Loucy (cell line): ENCODE results near the gene SEMA4C.

ENCODE experiments used
- H2AFZ ChIP-seq: fragments of 200-600 bp; sonication (generic); 2 replicates; pipeline ENCODE4 v1.6.0; 2016; ENCODE audit warnings: antibody characterized with exemption, mild to moderate bottlenecking, low read length, moderate library complexity
- H3F3A ChIP-seq: fragments of 200-600 bp; 2 replicates; pipeline ENCODE4 v1.6.0; 2016; ENCODE audit warnings: antibody characterized with exemption, low read depth, mild to moderate bottlenecking
- H3K27me3 ChIP-seq: fragments of 200-600 bp; sonication (generic); 2 replicates; pipeline ENCODE4 v1.6.1; 2014; ENCODE audit warnings: low read length, mild to moderate bottlenecking; ENCODE audit not compliant: insufficient read depth, poor library complexity, severe bottlenecking
- H3K36me3 ChIP-seq: fragments of 200-600 bp; sonication (generic); 2 replicates; pipeline ENCODE4 v1.6.1; 2016; ENCODE audit warnings: low read length; ENCODE audit not compliant: insufficient read depth
- H3K4me1 ChIP-seq: fragments of 200-600 bp; sonication (generic); 2 replicates; pipeline ENCODE4 v1.5.1; 2014; ENCODE audit warnings: low read length, mild to moderate bottlenecking; ENCODE audit not compliant: insufficient read depth, poor library complexity, severe bottlenecking
- H3K4me2 ChIP-seq: fragments of 200-600 bp; sonication (generic); 2 replicates; pipeline ENCODE4 v1.6.0; 2014; ENCODE audit warnings: antibody characterized with exemption, low read length, low read depth, mild to moderate bottlenecking; ENCODE audit not compliant: poor library complexity, severe bottlenecking
- H3K4me3 ChIP-seq: fragments of 200-600 bp; sonication (generic); 2 replicates; pipeline ENCODE4 v1.5.1; 2014; ENCODE audit warnings: low read length, mild to moderate bottlenecking, mixed read lengths; ENCODE audit not compliant: poor library complexity, severe bottlenecking
- H3K79me2 ChIP-seq: fragments of 200-600 bp; sonication (generic); 2 replicates; pipeline ENCODE4 v1.6.1; 2014; ENCODE audit warnings: low read length; ENCODE audit not compliant: insufficient read depth
- H3K9ac ChIP-seq: fragments of 200-600 bp; sonication (generic); 2 replicates; pipeline ENCODE4 v1.6.0; 2014; ENCODE audit warnings: mild to moderate bottlenecking, low read depth, low read length, moderate library complexity; ENCODE audit not compliant: poor library complexity, severe bottlenecking
- H3K9me2 ChIP-seq: fragments of 200-600 bp; sonication (generic); replicated peaks from 2 replicates; pipeline ENCODE4 v1.6.1; 2016; ENCODE audit warnings: low read depth, low read length, mixed read lengths
- H3K9me3 ChIP-seq: fragments of 200-600 bp; sonication (generic); 2 replicates; pipeline ENCODE4 v1.6.1; 2014; ENCODE audit warnings: mild to moderate bottlenecking, antibody characterized with exemption, low read length, low read depth; ENCODE audit not compliant: insufficient read depth
- H4K20me1 ChIP-seq: fragments of 200-600 bp; sonication (generic); 2 replicates; pipeline ENCODE4 v1.6.0; 2014; ENCODE audit warnings: antibody characterized with exemption, low read length, mild to moderate bottlenecking; ENCODE audit not compliant: insufficient read depth, poor library complexity, severe bottlenecking
- CTCF ChIP-seq: fragments of 200-600 bp; sonication (generic); conservative IDR thresholded peaks from 2 replicates; pipeline ENCODE4 v1.5.1; 2014; ENCODE audit warnings: mild to moderate bottlenecking, antibody characterized with exemption, low read length
- EZH2phosphoT487 ChIP-seq: fragments of 200-600 bp; IDR thresholded peaks from 2 replicates; pipeline ENCODE4 v1.6.1; 2018; ENCODE audit warnings: antibody characterized with exemption, mild to moderate bottlenecking, moderate library complexity, borderline replicate concordance

SEMA4C gene

DNA sequence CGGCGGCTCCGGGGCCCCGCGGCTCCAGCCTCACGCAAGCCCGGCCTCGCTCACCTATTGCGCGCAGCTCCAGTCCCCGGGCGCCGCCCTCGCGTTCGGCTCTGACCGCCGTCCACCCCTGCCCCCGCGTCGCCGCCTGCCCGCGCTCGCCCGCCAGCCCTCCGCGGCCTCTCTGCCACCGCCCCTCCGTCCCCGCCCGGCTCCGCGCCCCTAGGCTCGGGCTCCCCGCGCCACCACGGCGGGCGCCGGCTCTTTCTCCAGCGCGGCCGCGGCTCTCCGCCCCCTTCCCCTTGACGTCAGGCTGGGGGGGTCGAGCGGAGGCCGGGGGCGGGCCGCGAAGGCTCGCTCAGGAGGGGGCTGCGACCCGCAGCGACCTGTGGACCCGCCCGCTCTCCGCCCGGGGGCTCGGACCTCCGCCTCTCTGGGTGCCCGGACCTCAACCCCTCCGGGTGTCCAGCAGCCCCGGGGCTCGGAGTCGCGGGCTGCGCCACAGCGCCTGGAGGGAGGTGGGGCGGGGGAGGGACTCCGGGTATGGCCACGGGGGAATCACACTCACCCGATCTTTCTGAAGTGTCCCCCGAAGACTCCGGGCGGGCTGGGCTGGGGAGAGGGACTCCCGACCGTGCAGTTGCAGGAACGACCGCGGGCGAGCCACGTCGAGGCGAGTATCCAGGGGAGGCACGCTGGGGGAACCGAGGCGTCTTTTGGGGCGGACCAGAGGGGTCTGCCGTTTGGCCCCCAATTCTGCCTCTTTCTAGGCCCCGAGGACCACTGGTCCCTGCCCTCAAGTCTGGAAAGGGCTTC lies at the start of gene SEMA4C:
TSS of gene SEMA4C (minus strand) at position 259 of the 804 bp plus-strand sequence. CDS start 2,194 bp downstream, outside the sequence.
- peaks cover 17% of the 10 kb centered on the region for H3K4me1 ChIP-seq
- peaks cover 3% of the 10 kb centered on the region for H3K27me3 ChIP-seq
- peaks cover 4% of the 10 kb centered on the region for H3F3A ChIP-seq
- H3K9me3 ChIP-seq = no peaks in the 10 kb centered on the region
- H3K4me3 ChIP-seq = peak within 1 kb of the TSS; percentile 99
- H4K20me1 ChIP-seq = peaks cover 29% of the 10 kb centered on the region
- peaks cover 9% of the 10 kb centered on the region; the same call in 1 of the 2 replicates for H3K36me3 ChIP-seq
- peak within 1 kb of the TSS; percentile 93 for H3K4me2 ChIP-seq
- peak within 1 kb of the TSS; percentile 100 for H3K9ac ChIP-seq
- peak within 1 kb of the TSS; percentile 89 for H2AFZ ChIP-seq
- TF ChIP-seq EZH2phosphoT487 = no peak
- TF ChIP-seq CTCF = no peak
- no peaks in the 10 kb centered on the region for H3K9me2 ChIP-seq
- H3K79me2 ChIP-seq = peaks cover 42% of the 10 kb centered on the region

DNA sequence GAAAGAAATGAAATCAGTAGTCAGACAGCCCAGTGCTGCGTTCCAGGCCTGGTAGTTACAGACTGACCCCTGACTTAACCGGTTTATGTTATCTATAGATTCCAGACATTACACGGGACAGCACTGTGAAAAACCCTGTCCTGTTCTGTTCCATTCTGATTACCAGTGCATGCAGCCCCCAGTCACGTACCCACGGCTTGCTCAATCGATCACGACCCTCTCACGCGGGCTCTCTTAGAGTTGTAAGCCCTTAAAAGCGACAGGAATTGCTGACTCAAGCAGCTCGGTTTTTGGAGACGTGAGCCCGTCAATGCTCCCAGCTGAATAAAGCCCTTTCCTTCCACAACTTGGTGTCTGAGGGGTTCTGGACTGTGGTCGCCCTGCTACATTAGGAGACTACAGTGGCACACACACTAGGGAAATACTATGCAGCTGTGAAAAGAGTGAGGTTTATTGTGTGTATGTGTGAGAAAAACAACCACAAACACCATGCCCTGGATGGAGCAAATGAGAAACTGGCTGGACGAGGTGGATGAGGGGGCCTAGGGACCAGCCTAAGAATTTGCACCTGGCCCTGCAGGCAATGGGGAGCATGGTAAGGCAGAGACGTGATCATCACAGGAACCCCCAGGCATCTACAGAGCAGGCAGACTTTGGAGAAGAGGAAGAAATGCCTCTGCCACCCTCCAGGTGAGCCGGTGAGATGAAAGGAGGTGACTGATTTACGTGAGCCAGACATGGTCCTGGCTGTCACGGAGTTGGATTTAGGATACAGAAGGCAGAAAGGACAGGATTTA lies 49.1 kb upstream of the SEMA4C start:
- no peaks in the 10 kb centered on the region for H3K36me3 ChIP-seq
- no peaks in the 10 kb centered on the region for H4K20me1 ChIP-seq
- H2AFZ ChIP-seq = no peak overlapping the region
- TF ChIP-seq EZH2phosphoT487 (no peak), CTCF (no peak)
- H3K9me3 ChIP-seq = no peaks in the 10 kb centered on the region
- no peaks in the 10 kb centered on the region for H3K9me2 ChIP-seq
- no peaks in the 10 kb centered on the region for H3K79me2 ChIP-seq
- no peak overlapping the region for H3K4me2 ChIP-seq
- no peaks in the 10 kb centered on the region for H3F3A ChIP-seq
- no peak overlapping the region for H3K4me3 ChIP-seq
- H3K4me1 ChIP-seq = peaks cover 9% of the 10 kb centered on the region
- no peak overlapping the region for H3K9ac ChIP-seq
- no peaks in the 10 kb centered on the region for H3K27me3 ChIP-seq

GRCh38 chr2:96918092-96918753 lies 48.3 kb upstream of the SEMA4C start:
- Histone ChIP-seq H3K79me2 (no peaks in the 10 kb centered on the region), H3K9me2 (no peaks in the 10 kb centered on the region), H2AFZ (no peak overlapping the region), H3K4me3 (no peak overlapping the region), H3K4me1 (peaks cover 16% of the 10 kb centered on the region), H3K9me3 (no peaks in the 10 kb centered on the region), H3F3A (no peaks in the 10 kb centered on the region), H3K9ac (no peak overlapping the region), H4K20me1 (no peaks in the 10 kb centered on the region), H3K27me3 (no peaks in the 10 kb centered on the region), H3K36me3 (no peaks in the 10 kb centered on the region), H3K4me2 (no peak overlapping the region)
- TF ChIP-seq EZH2phosphoT487 (no peak), CTCF (no peak)
